HEK293 (cell line): ENCODE measurements around the gene WDR12.

ENCODE experiments used
- CTCF ChIA-PET: fragments of 350-600 bp; formaldehyde crosslinking; extraction: SDS; loops from one replicate; lab custom pipeline; 2021; ENCODE audit warnings: antibody characterized with exemption; lab: Yijun Ruan, JAX
- POLR2A ChIA-PET: fragments of 300-600 bp; formaldehyde crosslinking; extraction: SDS; loops from one replicate; lab custom pipeline; 2020; ENCODE audit warnings: antibody characterized with exemption, inconsistent platforms; lab: Yijun Ruan, JAX
- H3K27ac ChIP-seq: fragments of 200-500 bp; sonication (Bioruptor generic); 2 replicates; pipeline ENCODE4 v1.5.1; 2014; ENCODE audit warnings: low read depth, low read length, control low read depth, inconsistent platforms; ENCODE audit errors: extremely low read depth
- H3K36me3 ChIP-seq, 2 experiments: fragments of 200-500 bp in 1 of 2; sonication (Bioruptor generic) in 1 of 2; 1 replicate in 1 of 2; 2 replicates in 1 of 2; pipeline ENCODE4 v1.5.1; 2014 to 2017; ENCODE audit warnings: inconsistent platforms in 2 of 2, low read length in 2 of 2; ENCODE audit not compliant: control insufficient read depth in 2 of 2, insufficient read depth in 1 of 2
- H3K4me1 ChIP-seq: fragments of 200-500 bp; sonication (Bioruptor generic); 2 replicates; pipeline ENCODE4 v1.5.1; 2014; ENCODE audit warnings: mild to moderate bottlenecking, low read length, inconsistent platforms; ENCODE audit not compliant: control insufficient read depth, insufficient read depth
- H3K4me3 ChIP-seq: 2 replicates; pipeline ENCODE4 v1.5.1; 2011; ENCODE audit warnings: low read depth, mild to moderate bottlenecking, control low read depth, low read length, moderate library complexity
- H3K9me3 ChIP-seq: fragments of 200-500 bp; sonication (Bioruptor generic); 2 replicates; pipeline ENCODE4 v1.5.1; 2014; ENCODE audit warnings: low read depth, low read length, inconsistent platforms; ENCODE audit not compliant: control insufficient read depth, insufficient read depth
- GLI4 ChIP-seq: fragments of 450-650 bp; formaldehyde crosslinking; IDR thresholded peaks from 2 replicates; pipeline ENCODE4 v1.5.1; 2016; ENCODE audit warnings: missing biosample characterization, missing genetic modification characterization
- HOXA7 ChIP-seq: sonication (generic); formaldehyde crosslinking; IDR thresholded peaks from 2 replicates; pipeline ENCODE4 v1.8.1; 2022; ENCODE audit warnings: missing genetic modification reagents, borderline replicate concordance
- OVOL3 ChIP-seq: fragments of 450-650 bp; formaldehyde crosslinking; IDR thresholded peaks from 2 replicates; pipeline ENCODE4 v1.5.1; 2016; ENCODE audit warnings: missing biosample characterization, missing genetic modification characterization
- SALL2 ChIP-seq: fragments of 450-650 bp; formaldehyde crosslinking; IDR thresholded peaks from 2 replicates; pipeline ENCODE4 v1.5.0; 2017; ENCODE audit warnings: missing biosample characterization, mild to moderate bottlenecking, missing genetic modification characterization, borderline replicate concordance
- SCRT1 ChIP-seq: fragments of 450-650 bp; formaldehyde crosslinking; IDR thresholded peaks from 2 replicates; pipeline ENCODE4 v1.5.1; 2016; ENCODE audit warnings: missing biosample characterization, missing genetic modification characterization, borderline replicate concordance
- SP7 ChIP-seq: fragments of 450-650 bp; formaldehyde crosslinking; IDR thresholded peaks from 2 replicates; pipeline ENCODE4 v1.5.1; 2016; ENCODE audit warnings: missing biosample characterization, missing genetic modification characterization
- ZNF114 ChIP-seq: fragments of 450-650 bp; formaldehyde crosslinking; IDR thresholded peaks from 2 replicates; pipeline ENCODE4 v1.5.0; 2017; ENCODE audit warnings: missing biosample characterization, missing genetic modification characterization
- ZNF121 ChIP-seq: fragments of 450-650 bp; formaldehyde crosslinking; IDR thresholded peaks from 2 replicates; pipeline ENCODE4 v1.5.1; 2016; ENCODE audit warnings: missing biosample characterization, missing genetic modification characterization
- ZNF19 ChIP-seq: fragments of 450-650 bp; formaldehyde crosslinking; IDR thresholded peaks from 2 replicates; pipeline ENCODE4; 2016; ENCODE audit warnings: missing biosample characterization, missing genetic modification characterization, low read depth
- ZNF221 ChIP-seq: fragments of 450-650 bp; formaldehyde crosslinking; IDR thresholded peaks from 2 replicates; pipeline ENCODE4 v1.5.1; 2017; ENCODE audit warnings: missing biosample characterization, missing genetic modification characterization, borderline replicate concordance
- ZNF23 ChIP-seq: fragments of 450-650 bp; formaldehyde crosslinking; IDR thresholded peaks from 2 replicates; pipeline ENCODE4 v1.5.1; 2016; ENCODE audit warnings: missing biosample characterization, missing genetic modification characterization, borderline replicate concordance
- ZNF239 ChIP-seq: fragments of 450-650 bp; formaldehyde crosslinking; IDR thresholded peaks from 2 replicates; pipeline ENCODE4 v1.5.1; 2016; ENCODE audit warnings: missing biosample characterization, missing genetic modification characterization
- ZNF24 ChIP-seq: fragments of 450-650 bp; formaldehyde crosslinking; IDR thresholded peaks from 2 replicates; pipeline ENCODE4 v1.5.1; 2016; ENCODE audit warnings: missing biosample characterization, missing genetic modification characterization
- ZNF248 ChIP-seq: fragments of 450-650 bp; formaldehyde crosslinking; IDR thresholded peaks from 2 replicates; pipeline ENCODE4 v1.5.1; 2017; ENCODE audit warnings: missing biosample characterization, missing genetic modification characterization
- ZNF266 ChIP-seq: fragments of 450-650 bp; formaldehyde crosslinking; IDR thresholded peaks from 2 replicates; pipeline ENCODE4 v1.5.1; 2016; ENCODE audit warnings: missing biosample characterization, missing genetic modification characterization, low read depth
- ZNF350 ChIP-seq: fragments of 450-650 bp; formaldehyde crosslinking; IDR thresholded peaks from 2 replicates; pipeline ENCODE4 v1.5.0; 2017; ENCODE audit warnings: missing biosample characterization, mild to moderate bottlenecking, missing genetic modification characterization
- ZNF394 ChIP-seq: fragments of 450-650 bp; formaldehyde crosslinking; IDR thresholded peaks from 2 replicates; pipeline ENCODE4 v1.5.1; 2016; ENCODE audit warnings: missing biosample characterization, missing genetic modification characterization, mild to moderate bottlenecking, moderate library complexity, borderline replicate concordance
- ZNF433 ChIP-seq: fragments of 450-650 bp; formaldehyde crosslinking; IDR thresholded peaks from 2 replicates; pipeline ENCODE4 v1.5.1; 2016; ENCODE audit warnings: missing biosample characterization, missing genetic modification characterization, low read depth
- ZNF558 ChIP-seq: fragments of 450-650 bp; formaldehyde crosslinking; IDR thresholded peaks from 2 replicates; pipeline ENCODE4 v1.5.1; 2016; ENCODE audit warnings: missing biosample characterization, missing genetic modification characterization
- ZNF585B ChIP-seq: fragments of 450-650 bp; formaldehyde crosslinking; IDR thresholded peaks from 2 replicates; pipeline ENCODE4 v1.5.1; 2016; ENCODE audit warnings: missing biosample characterization, missing genetic modification characterization
- ZNF623 ChIP-seq: fragments of 450-650 bp; formaldehyde crosslinking; IDR thresholded peaks from 2 replicates; pipeline ENCODE4 v1.5.1; 2016; ENCODE audit warnings: missing biosample characterization, missing genetic modification characterization
- ZNF624 ChIP-seq: fragments of 450-650 bp; formaldehyde crosslinking; IDR thresholded peaks from 2 replicates; pipeline ENCODE4 v1.5.1; 2017; ENCODE audit warnings: missing biosample characterization, missing genetic modification characterization
- ZNF701 ChIP-seq: fragments of 450-650 bp; formaldehyde crosslinking; IDR thresholded peaks from 2 replicates; pipeline ENCODE4 v1.5.1; 2016; ENCODE audit warnings: missing biosample characterization, missing genetic modification characterization
- ZNF830 ChIP-seq: fragments of 450-650 bp; IDR thresholded peaks from 2 replicates; pipeline ENCODE4 v1.5.0; 2018; ENCODE audit warnings: missing biosample characterization, missing genetic modification characterization, low read depth, mild to moderate bottlenecking, moderate library complexity
- ZXDB ChIP-seq: fragments of 450-650 bp; formaldehyde crosslinking; IDR thresholded peaks from 2 replicates; pipeline ENCODE4 v1.5.1; 2016; ENCODE audit warnings: missing biosample characterization, missing genetic modification characterization
- TF ChIP-seq, protein P1 (sequence below): IDR thresholded peaks from 2 replicates; pipeline ENCODE4 v1.6.1; 2011; ENCODE audit warnings: mild to moderate bottlenecking, low read depth, low read length, borderline replicate concordance
- TF ChIP-seq, protein P2 (sequence below): fragments of 450-650 bp; formaldehyde crosslinking; IDR thresholded peaks from 2 replicates; pipeline ENCODE4 v1.5.1; 2016; ENCODE audit warnings: missing biosample characterization, missing genetic modification characterization
- TF ChIP-seq, protein P3 (sequence below): fragments of 450-650 bp; formaldehyde crosslinking; IDR thresholded peaks from 2 replicates; pipeline ENCODE4 v1.5.1; 2016; ENCODE audit warnings: missing biosample characterization, missing genetic modification characterization
- TF ChIP-seq, protein P4 (sequence below): fragments of 450-650 bp; formaldehyde crosslinking; IDR thresholded peaks from 2 replicates; pipeline ENCODE4 v1.5.1; 2016; ENCODE audit warnings: missing biosample characterization, missing genetic modification characterization

WDR12 gene

DNA sequence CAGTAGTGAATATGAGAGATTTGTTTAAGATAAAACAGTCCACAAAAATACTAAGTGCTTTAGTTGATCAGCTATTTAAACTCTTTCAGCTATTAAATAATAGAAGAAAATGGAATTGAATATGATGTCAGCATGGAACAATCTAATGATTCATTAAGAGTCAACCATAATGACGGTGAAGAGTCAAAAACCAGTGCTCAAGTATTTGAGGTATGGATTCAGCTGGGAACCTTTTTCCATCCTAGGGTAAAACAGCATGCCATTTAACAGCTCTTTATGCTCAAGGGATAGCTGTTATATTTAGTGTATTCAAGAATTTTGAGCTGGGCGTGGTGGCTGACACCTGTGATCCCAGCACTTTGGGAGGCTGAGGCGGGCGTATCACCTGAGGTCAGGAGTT, 30.3 kb upstream of the WDR12 start:
- peaks cover 0 to 3% of the 10 kb centered on the region in 2 experiments; a peak in 1 of 3 replicates for H3K36me3 ChIP-seq
- no peaks in the 10 kb centered on the region for H3K9me3 ChIP-seq
- ChIA-PET CTCF (no interaction called here), POLR2A (no interaction called here)
- H3K4me1 ChIP-seq, result no peaks in the 10 kb centered on the region
- no peak overlapping the region for H3K4me3 ChIP-seq
- H3K27ac ChIP-seq, result no peak overlapping the region
- TF ChIP-seq, protein P1, sequence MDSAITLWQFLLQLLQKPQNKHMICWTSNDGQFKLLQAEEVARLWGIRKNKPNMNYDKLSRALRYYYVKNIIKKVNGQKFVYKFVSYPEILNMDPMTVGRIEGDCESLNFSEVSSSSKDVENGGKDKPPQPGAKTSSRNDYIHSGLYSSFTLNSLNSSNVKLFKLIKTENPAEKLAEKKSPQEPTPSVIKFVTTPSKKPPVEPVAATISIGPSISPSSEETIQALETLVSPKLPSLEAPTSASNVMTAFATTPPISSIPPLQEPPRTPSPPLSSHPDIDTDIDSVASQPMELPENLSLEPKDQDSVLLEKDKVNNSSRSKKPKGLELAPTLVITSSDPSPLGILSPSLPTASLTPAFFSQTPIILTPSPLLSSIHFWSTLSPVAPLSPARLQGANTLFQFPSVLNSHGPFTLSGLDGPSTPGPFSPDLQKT, result no peak
- TF ChIP-seq SALL2 (tag by site-specific recombination) (no peak), ZNF23 (no peak), ZNF701 (no peak), GLI4 (tag by site-specific recombination) (no peak), ZXDB (no peak), ZNF624 (tag by site-specific recombination) (no peak), ZNF248 (tag by site-specific recombination) (no peak), ZNF350 (tag by site-specific recombination) (no peak), ZNF830 (tag by site-specific recombination) (no peak), ZNF19 (no peak), ZNF239 (tag by site-specific recombination) (no peak), ZNF433 (tag by site-specific recombination) (no peak), SCRT1 (tag by site-specific recombination) (no peak), ZNF394 (tag by site-specific recombination) (no peak), ZNF221 (tag by site-specific recombination) (no peak), ZNF24 (tag by site-specific recombination) (no peak), ZNF623 (tag by site-specific recombination) (no peak)
- TF ChIP-seq, protein P2, sequence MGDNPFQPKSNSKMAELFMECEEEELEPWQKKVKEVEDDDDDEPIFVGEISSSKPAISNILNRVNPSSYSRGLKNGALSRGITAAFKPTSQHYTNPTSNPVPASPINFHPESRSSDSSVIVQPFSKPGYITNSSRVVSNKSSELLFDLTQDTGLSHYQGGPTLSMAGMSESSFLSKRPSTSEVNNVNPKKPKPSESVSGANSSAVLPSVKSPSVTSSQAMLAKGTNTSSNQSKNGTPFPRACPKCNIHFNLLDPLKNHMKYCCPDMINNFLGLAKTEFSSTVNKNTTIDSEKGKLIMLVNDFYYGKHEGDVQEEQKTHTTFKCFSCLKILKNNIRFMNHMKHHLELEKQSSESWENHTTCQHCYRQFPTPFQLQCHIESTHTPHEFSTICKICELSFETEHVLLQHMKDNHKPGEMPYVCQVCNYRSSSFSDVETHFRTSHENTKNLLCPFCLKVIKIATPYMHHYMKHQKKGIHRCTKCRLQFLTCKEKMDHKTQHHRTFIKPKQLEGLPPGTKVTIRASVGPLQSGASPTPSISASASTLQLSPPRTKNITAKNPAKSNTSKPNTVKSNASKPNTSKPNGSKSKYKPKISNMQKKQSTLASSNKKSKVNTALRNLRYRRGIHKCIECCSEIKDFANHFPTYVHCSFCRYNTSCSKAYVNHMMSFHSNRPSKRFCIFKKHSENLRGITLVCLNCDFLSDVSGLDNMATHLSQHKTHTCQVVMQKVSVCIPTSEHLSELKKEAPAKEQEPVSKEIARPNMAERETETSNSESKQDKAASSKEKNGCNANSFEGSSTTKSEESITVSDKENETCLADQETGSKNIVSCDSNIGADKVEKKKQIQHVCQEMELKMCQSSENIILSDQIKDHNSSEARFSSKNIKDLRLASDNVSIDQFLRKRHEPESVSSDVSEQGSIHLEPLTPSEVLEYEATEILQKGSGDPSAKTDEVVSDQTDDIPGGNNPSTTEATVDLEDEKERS (tag by site-specific recombination), result no peak

DNA sequence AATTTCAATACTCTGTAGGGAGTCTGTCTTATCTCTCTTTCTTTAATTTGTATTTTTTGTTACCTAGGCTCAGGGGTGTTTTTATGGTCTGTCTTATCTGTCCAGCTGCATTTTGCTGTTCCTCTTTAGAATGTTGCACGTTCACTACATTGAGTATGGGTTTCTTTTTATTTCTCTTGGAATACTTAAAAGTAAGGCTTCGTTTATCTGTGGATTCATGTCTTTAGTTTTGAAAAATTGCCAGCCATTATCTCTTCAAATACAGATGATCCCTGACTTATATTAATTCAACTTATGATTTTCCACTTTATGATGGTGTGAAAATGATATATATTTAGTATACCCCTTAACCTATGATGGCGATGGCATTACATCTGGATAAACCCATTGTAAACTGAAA, 27.5 kb upstream of the WDR12 start:
- TF ChIP-seq ZNF558, result peak; percentile 96
- no peak for TF ChIP-seq ZNF394 (tag by site-specific recombination)
- TF ChIP-seq, all 188 proteins: peak for 1
- Histone ChIP-seq H3K4me1 (no peaks in the 10 kb centered on the region), H3K4me3 (no peak overlapping the region), H3K27ac (no peak overlapping the region), H3K36me3 (peaks cover 0 to 7% of the 10 kb centered on the region in 2 experiments; a peak in 1 of 3 replicates), H3K9me3 (no peaks in the 10 kb centered on the region)
- ChIA-PET CTCF (no interaction called here), POLR2A (no interaction called here)

DNA sequence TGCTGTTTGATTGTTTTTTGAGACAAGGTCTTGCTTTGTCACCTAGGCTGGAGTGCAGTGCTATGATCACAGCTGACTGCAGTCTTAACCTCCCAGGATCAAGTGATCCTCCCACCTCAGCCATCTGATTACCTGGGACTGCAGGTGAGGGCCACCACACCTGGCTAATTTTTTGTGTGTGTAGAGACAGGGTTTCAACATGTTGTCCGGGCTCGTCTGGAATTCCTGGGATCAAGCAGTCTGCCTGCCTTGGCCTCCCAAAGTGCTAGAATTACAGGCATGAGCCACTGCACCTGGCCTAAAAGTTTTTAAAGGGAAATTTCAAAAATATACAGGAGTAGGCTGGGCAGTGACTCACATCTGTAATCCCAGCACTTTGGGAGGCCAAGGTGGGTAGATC, 23.0 kb upstream of the WDR12 start:
- Histone ChIP-seq H3K4me1 (no peaks in the 10 kb centered on the region), H3K4me3 (no peak overlapping the region), H3K27ac (no peak overlapping the region), H3K9me3 (no peaks in the 10 kb centered on the region), H3K36me3 (peaks cover 0 to 7% of the 10 kb centered on the region in 2 experiments; a peak in 1 of 3 replicates)
- ChIA-PET CTCF (no interaction called here), POLR2A (no interaction called here)
- no peak for TF ChIP-seq ZNF266
- TF ChIP-seq ZNF623 (tag by site-specific recombination), result no peak
- no peak for TF ChIP-seq ZNF114 (tag by site-specific recombination)
- no peak for TF ChIP-seq ZNF121 (tag by site-specific recombination)
- no peak for TF ChIP-seq OVOL3 (tag by site-specific recombination)
- TF ChIP-seq HOXA7 (CRISPR knock-in tag), result no peak
- no peak for TF ChIP-seq ZNF585B
- TF ChIP-seq SP7 (tag by site-specific recombination), result no peak
- TF ChIP-seq, protein P3, sequence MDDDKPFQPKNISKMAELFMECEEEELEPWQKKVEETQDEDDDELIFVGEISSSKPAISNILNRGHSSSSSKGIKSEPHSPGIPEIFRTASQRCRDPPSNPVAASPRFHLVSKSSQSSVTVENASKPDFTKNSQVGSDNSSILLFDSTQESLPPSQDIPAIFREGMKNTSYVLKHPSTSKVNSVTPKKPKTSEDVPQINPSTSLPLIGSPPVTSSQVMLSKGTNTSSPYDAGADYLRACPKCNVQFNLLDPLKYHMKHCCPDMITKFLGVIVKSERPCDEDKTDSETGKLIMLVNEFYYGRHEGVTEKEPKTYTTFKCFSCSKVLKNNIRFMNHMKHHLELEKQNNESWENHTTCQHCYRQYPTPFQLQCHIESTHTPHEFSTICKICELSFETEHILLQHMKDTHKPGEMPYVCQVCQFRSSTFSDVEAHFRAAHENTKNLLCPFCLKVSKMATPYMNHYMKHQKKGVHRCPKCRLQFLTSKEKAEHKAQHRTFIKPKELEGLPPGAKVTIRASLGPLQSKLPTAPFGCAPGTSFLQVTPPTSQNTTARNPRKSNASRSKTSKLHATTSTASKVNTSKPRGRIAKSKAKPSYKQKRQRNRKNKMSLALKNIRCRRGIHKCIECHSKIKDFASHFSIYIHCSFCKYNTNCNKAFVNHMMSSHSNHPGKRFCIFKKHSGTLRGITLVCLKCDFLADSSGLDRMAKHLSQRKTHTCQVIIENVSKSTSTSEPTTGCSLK, result no peak
- TF ChIP-seq, protein P4, sequence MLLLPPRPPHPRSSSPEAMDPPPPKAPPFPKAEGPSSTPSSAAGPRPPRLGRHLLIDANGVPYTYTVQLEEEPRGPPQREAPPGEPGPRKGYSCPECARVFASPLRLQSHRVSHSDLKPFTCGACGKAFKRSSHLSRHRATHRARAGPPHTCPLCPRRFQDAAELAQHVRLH (tag by site-specific recombination), result no peak
